ENCODE data around the gene KCTD6. TPM values are rescaled to one million over a fixed set of nuclear protein-coding genes. Genes with fewer than 3 reads are reported as not detected.

The KCTD6 gene
- total RNA-seq (2014; rRNA removed; shearing (Covaris generic)) = 16.1 and 20.2 TPM in 2 replicates
- polyA plus RNA-seq (2014; cell fraction: nucleus; rRNA removed) = 17.2 and 19.7 TPM in 2 replicates

- peak; percentile 87 for DNase-seq (ENCODE audit: extremely low read depth, low read depth)
Observed at GRCh38 chr3:58491506-58492402, at the start of gene KCTD6. KCTD6 (plus strand) TSS chr3:58492096; CDS start chr3:58498756, 6,660 bp downstream.

- no peak for DNase-seq (ENCODE audit: extremely low read depth, low read depth)
Observed at GRCh38 chr3:58452176-58452575, 39.7 kb upstream of the KCTD6 start.

- DNase-seq (ENCODE audit: extremely low read depth, low read depth) = no peak
Observed at GRCh38 chr3:58459160-58459559, 32.7 kb upstream of the KCTD6 start.

- DNase-seq (ENCODE audit: extremely low read depth, low read depth) = no peak
Observed at GRCh38 chr3:58462829-58463180, 29.1 kb upstream of the KCTD6 start.

GRCh38 chr3:58463181-58463941 lies 28.5 kb upstream of the KCTD6 start:
- peak; percentile 78 for DNase-seq (ENCODE audit: extremely low read depth, low read depth)

- no peak for DNase-seq (ENCODE audit: extremely low read depth, low read depth)
Observed at GRCh38 chr3:58463942-58464271, 28.0 kb upstream of the KCTD6 start.

- DNase-seq (ENCODE audit: extremely low read depth, low read depth) = no peak
Observed at GRCh38 chr3:58464866-58465265, 27.0 kb upstream of the KCTD6 start.

- DNase-seq (ENCODE audit: extremely low read depth, low read depth) = no peak
Observed at GRCh38 chr3:58466899-58467563, 24.9 kb upstream of the KCTD6 start.

- no peak for DNase-seq (ENCODE audit: extremely low read depth, low read depth)
Observed at GRCh38 chr3:58469096-58469495, 22.8 kb upstream of the KCTD6 start.

GRCh38 chr3:58470363-58471024 lies 21.4 kb upstream of the KCTD6 start:
- DNase-seq (ENCODE audit: extremely low read depth, low read depth) = no peak

GRCh38 chr3:58471025-58471887 lies 20.6 kb upstream of the KCTD6 start:
- DNase-seq (ENCODE audit: extremely low read depth, low read depth) = peak; percentile 89

- DNase-seq (ENCODE audit: extremely low read depth, low read depth) = no peak
Observed at GRCh38 chr3:58473275-58473674, 18.6 kb upstream of the KCTD6 start.

- no peak for DNase-seq (ENCODE audit: extremely low read depth, low read depth)
Observed at GRCh38 chr3:58474348-58474911, 17.5 kb upstream of the KCTD6 start.

- no peak for DNase-seq (ENCODE audit: extremely low read depth, low read depth)
Observed at GRCh38 chr3:58474967-58475578, 16.8 kb upstream of the KCTD6 start.

GRCh38 chr3:58478781-58479180 lies 13.1 kb upstream of the KCTD6 start:
- DNase-seq (ENCODE audit: extremely low read depth, low read depth) = no peak

- DNase-seq (ENCODE audit: extremely low read depth, low read depth) = no peak
Observed at GRCh38 chr3:58480309-58480708, 11.6 kb upstream of the KCTD6 start.

GRCh38 chr3:58482917-58483636 lies 8.8 kb upstream of the KCTD6 start:
- no peak for DNase-seq (ENCODE audit: extremely low read depth, low read depth)

GRCh38 chr3:58484045-58484721 lies 7.7 kb upstream of the KCTD6 start:
- no peak for DNase-seq (ENCODE audit: extremely low read depth, low read depth)

Data from NCI-H460 (cell line).